Lung (tissue), 12 donors: ENCODE data around the gene RASSF10. TPM values are rescaled to one million over a fixed set of nuclear protein-coding genes. Genes with fewer than 3 reads are reported as not detected.

Source experiments
- ATAC-seq: fragments of 200-7000 bp; cut with Tn5 transposase; one replicate; pipeline ENCODE4 v1.9.1; 2020; ENCODE audit warnings: moderate number of reproducible peaks; ENCODE audit not compliant: insufficient read depth, low FRiP score
- DNase-seq, 3 donors: peaks; one replicate each; pipeline ENCODE4 v3.0.0-alpha.2; 2013 to 2017
- H3K27ac ChIP-seq, 2 donors: one replicate each; pipeline ENCODE4 v1.5.1; 2013; ENCODE audit warnings: mild to moderate bottlenecking in 2 of 2, moderate library complexity in 2 of 2, control low read depth in 1 of 2, inconsistent platforms in 1 of 2, low read depth in 1 of 2, low read length in 1 of 2
- H3K27me3 ChIP-seq, 3 donors: one replicate each; pipeline ENCODE4 v1.5.1; 2013; ENCODE audit warnings: low read length in 2 of 3; ENCODE audit not compliant: control insufficient read depth in 3 of 3, insufficient read depth in 3 of 3
- H3K36me3 ChIP-seq, 4 donors: one replicate each; pipeline ENCODE4 v1.5.1; 2013; ENCODE audit warnings: low read length in 4 of 4, mild to moderate bottlenecking in 1 of 4, moderate library complexity in 1 of 4; ENCODE audit not compliant: control insufficient read depth in 4 of 4, insufficient read depth in 4 of 4
- H3K4me1 ChIP-seq, 5 donors: one replicate each; pipeline ENCODE4 v1.5.1; 2013; ENCODE audit warnings: low read length in 5 of 5, mild to moderate bottlenecking in 2 of 5, moderate library complexity in 1 of 5; ENCODE audit not compliant: control insufficient read depth in 5 of 5, insufficient read depth in 5 of 5
- H3K4me3 ChIP-seq: one replicate; pipeline ENCODE4 v1.5.1; 2013; ENCODE audit warnings: mild to moderate bottlenecking, control low read depth, moderate library complexity
- H3K9ac ChIP-seq, 2 donors: one replicate each; pipeline ENCODE4 v1.5.1; 2013; ENCODE audit warnings: low read length in 2 of 2, control low read depth in 1 of 2; ENCODE audit not compliant: insufficient read depth in 1 of 2
- H3K9me3 ChIP-seq, 4 donors: one replicate each; pipeline ENCODE4 v1.5.1; 2013; ENCODE audit warnings: low read length in 3 of 4, mild to moderate bottlenecking in 1 of 4, moderate library complexity in 1 of 4; ENCODE audit not compliant: control insufficient read depth in 4 of 4, insufficient read depth in 3 of 4
- CTCF ChIP-seq: IDR thresholded peaks from 2 replicates; pipeline ENCODE4 v1.5.1; 2012; ENCODE audit warnings: mild to moderate bottlenecking; ENCODE audit errors: control extremely low read depth, extremely low read depth
- WGBS, 2 donors: extraction: QIAGEN DNeasy Blood & Tissue Kit; methylation state at CpG; one replicate each; pipeline ENCODE4 v1.1.7; 2013; 5-methylcytosine and 5-hydroxymethylcytosine counted together
- polyA plus RNA-seq, 2 donors: library from polyadenylated mRNA; stranded (reverse); fragments of 200-250 nt; gene quantifications; one replicate each; pipeline ENCODE4 v1.2.1, GENCODE V29; 2013
- total RNA-seq, 2 donors: library from RNA; depleted of rRNA in 1 of 2; stranded (reverse); fragments of >200 nt in 1 of 2; gene quantifications; one replicate each; pipeline ENCODE4 v1.2.1, GENCODE V29; 2014 to 2021
- donor health status: control.
- donor health status: control.
- donor health status: Bipolar disorder and iron deficiency.
- donor health status: healthy.
- donor health status: DM: yes; HTN: yes; CAD: no.

The RASSF10 gene
- total and polyA plus RNA-seq, 4 donors: 1.7 to 12.2 (median 6.1) TPM

- peaks cover 0 to 3% (median 0%) of the 10 kb centered on the region in 5 donors for H3K4me1 ChIP-seq
- no peak for ATAC-seq
- no peaks in the 10 kb centered on the region for H3K9me3 ChIP-seq
- no peaks in the 10 kb centered on the region for H3K27me3 ChIP-seq
- DNase-seq: no peak
- no peak overlapping the region for H3K9ac ChIP-seq
- H3K4me3 ChIP-seq: no peak overlapping the region
- WGBS, 2 donors: 54 to 55% methylated on average over 1 of the region's 1 CpG
- TF ChIP-seq CTCF: no peak
- no peak overlapping the region for H3K27ac ChIP-seq
- no peaks in the 10 kb centered on the region for H3K36me3 ChIP-seq
These were observed 41.0 kb upstream of the RASSF10 start for GRCh38 chr11:12968101-12968500.

- Histone ChIP-seq H3K9ac (no peak overlapping the region), H3K27ac (no peak overlapping the region), H3K4me3 (no peak overlapping the region), H3K4me1 (peaks cover 0 to 6% (median 0%) of the 10 kb centered on the region in 5 donors), H3K9me3 (no peaks in the 10 kb centered on the region), H3K27me3 (no peaks in the 10 kb centered on the region), H3K36me3 (no peaks in the 10 kb centered on the region)
- no peak for ATAC-seq
- WGBS, 2 donors: 92% methylated on average over 6 of the region's 6 CpGs
- no peak for TF ChIP-seq CTCF
- no peak for DNase-seq
These were observed 40.3 kb upstream of the RASSF10 start for GRCh38 chr11:12968826-12969225.

GRCh38 chr11:12971955-12972354 is 37.2 kb upstream of the RASSF10 start:
- H3K9me3 ChIP-seq: no peaks in the 10 kb centered on the region
- H3K27ac ChIP-seq: no peak overlapping the region
- TF ChIP-seq CTCF: no peak
- H3K36me3 ChIP-seq: no peaks in the 10 kb centered on the region
- H3K4me1 ChIP-seq: peaks cover 0 to 7% (median 0%) of the 10 kb centered on the region in 5 donors
- H3K27me3 ChIP-seq: no peaks in the 10 kb centered on the region
- H3K4me3 ChIP-seq: no peak overlapping the region
- no peak for ATAC-seq
- 78 to 88% methylated on average over 1 of the region's 1 CpG for WGBS, 2 donors
- DNase-seq: peak in 2 of 3 donors; percentile 32 to 36
- no peak overlapping the region for H3K9ac ChIP-seq

GRCh38 chr11:12973528-12974181 is 35.5 kb upstream of the RASSF10 start:
- WGBS, 2 donors: 42 to 81% methylated on average over 1 of the region's 1 CpG

More at GRCh38 chr11:12973528-12974181, 35.5 kb upstream of the RASSF10 start:
- Histone ChIP-seq H3K4me1 (peaks cover 0 to 7% (median 0%) of the 10 kb centered on the region in 5 donors), H3K27me3 (no peaks in the 10 kb centered on the region), H3K36me3 (no peaks in the 10 kb centered on the region), H3K4me3 (no peak overlapping the region), H3K9ac (no peak overlapping the region), H3K9me3 (no peaks in the 10 kb centered on the region), H3K27ac (no peak overlapping the region)
- DNase-seq (peak; percentile 32 to 63 (median 46)), ATAC-seq (no peak)
- TF ChIP-seq CTCF: no peak
